Ectodermal cell (in vitro differentiated cells): ENCODE measurements around the gene IL18. TPM values are rescaled to one million over a fixed set of nuclear protein-coding genes. Genes with fewer than 3 reads are reported as not detected.
"Not testable (repeated sequence)": the region's sequence is repeated elsewhere in the genome, so short reads cannot be mapped to it uniquely, and the experiment has no call there.

Experiments
- H3K27ac ChIP-seq: 2 replicates; pipeline ENCODE4 v1.7.0; 2013; ENCODE audit warnings: mild to moderate bottlenecking, low read depth, low read length; ENCODE audit not compliant: insufficient read depth, poor library complexity, severe bottlenecking
- H3K27me3 ChIP-seq: 2 replicates; pipeline ENCODE4 v1.7.0; 2013; ENCODE audit warnings: mild to moderate bottlenecking, low read length; ENCODE audit not compliant: insufficient read depth, control insufficient read depth, poor library complexity, severe bottlenecking
- H3K36me3 ChIP-seq: one replicate; pipeline ENCODE4 v1.7.0; 2013; ENCODE audit warnings: low read length; ENCODE audit not compliant: control insufficient read depth, insufficient read depth
- H3K4me1 ChIP-seq: one replicate; pipeline ENCODE4 v1.7.0; 2013; ENCODE audit warnings: low read length; ENCODE audit not compliant: control insufficient read depth, insufficient read depth
- H3K4me3 ChIP-seq: 2 replicates; pipeline ENCODE4 v1.7.0; 2013; ENCODE audit warnings: low read depth, low read length, control low read depth; ENCODE audit not compliant: insufficient read depth
- H3K9me3 ChIP-seq: 2 replicates; pipeline ENCODE4 v1.7.0; 2013; ENCODE audit warnings: mild to moderate bottlenecking, low read length, moderate library complexity; ENCODE audit not compliant: control insufficient read depth
- WGBS, 2 experiments: methylation state at CpG; one replicate each; pipeline ENCODE4 v1.1.7; 2013; ENCODE audit warnings: missing lambda C conversion rate in 2 of 2; 5-methylcytosine and 5-hydroxymethylcytosine counted together
- polyA plus RNA-seq, 4 experiments: library from polyadenylated mRNA; stranded (reverse); fragments of 50-300 nt; gene quantifications; one replicate each; pipeline ENCODE4 v1.2.3, GENCODE V29; 2013

Gene IL18
- polyA plus RNA-seq (2013, experiment 1 of 4), result 1.7 TPM
- 1.5 TPM for polyA plus RNA-seq (2013, experiment 2 of 4)
- polyA plus RNA-seq (2013, experiment 3 of 4), result 2.0 TPM
- polyA plus RNA-seq (2013, experiment 4 of 4), result 1.7 TPM

- Histone ChIP-seq H3K4me3 (no peak within 1 kb of the TSS), H3K27me3 (no peaks in the 10 kb centered on the region), H3K4me1 (no peaks in the 10 kb centered on the region), H3K27ac (no peak within 1 kb of the TSS), H3K9me3 (no peaks in the 10 kb centered on the region), H3K36me3 (no peaks in the 10 kb centered on the region)
- 68 to 73% methylated on average over 12 of the region's 12 CpGs for WGBS, 2 experiments
These were observed at the start of gene IL18 for GRCh38 chr11:112163875-112164685. TSS of gene IL18 (minus strand) at chr11:112164094. CDS start at chr11:112155053, 9,041 bp downstream.

- Histone ChIP-seq H3K4me1 (no peaks in the 10 kb centered on the region), H3K4me3 (no peak overlapping the region), H3K27me3 (no peaks in the 10 kb centered on the region), H3K27ac (no peak overlapping the region), H3K36me3 (no peaks in the 10 kb centered on the region), H3K9me3 (no peaks in the 10 kb centered on the region)
These were observed 48.8 kb upstream of the IL18 start for GRCh38 chr11:112212710-112213109.

- Histone ChIP-seq H3K27me3 (no peaks in the 10 kb centered on the region), H3K4me1 (no peaks in the 10 kb centered on the region), H3K27ac (no peak overlapping the region), H3K4me3 (no peak overlapping the region), H3K9me3 (no peaks in the 10 kb centered on the region), H3K36me3 (no peaks in the 10 kb centered on the region)
- 87 to 91% methylated on average over 2 to 3 of the region's 3 CpGs for whole genome bisulfite sequencing, 2 experiments
These were observed 48.4 kb upstream of the IL18 start for GRCh38 chr11:112212290-112212689.

DNA sequence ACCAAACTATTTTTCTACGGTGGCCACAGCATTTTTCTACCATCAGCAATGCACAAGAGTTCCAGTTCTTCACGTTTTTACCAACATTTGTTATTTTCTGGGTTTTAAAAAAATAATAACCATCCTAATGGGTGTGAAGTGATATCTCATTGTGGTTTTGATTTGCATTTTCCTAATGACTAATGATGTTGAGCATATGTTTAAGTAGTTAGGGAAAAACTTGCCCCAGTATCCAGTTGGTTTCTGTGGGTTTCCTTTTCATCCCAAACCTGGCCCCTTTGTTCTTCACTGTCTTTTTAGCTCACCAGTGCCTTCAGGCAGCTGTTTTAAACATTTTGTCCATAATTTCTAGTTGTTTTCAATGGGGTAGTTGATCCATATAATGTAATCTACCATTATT is 47.6 kb upstream of the IL18 start:
- Histone ChIP-seq H3K9me3 (no peaks in the 10 kb centered on the region), H3K4me3 (no peak overlapping the region), H3K36me3 (no peaks in the 10 kb centered on the region), H3K4me1 (no peaks in the 10 kb centered on the region), H3K27ac (no peak overlapping the region), H3K27me3 (no peaks in the 10 kb centered on the region)
- 67 to 80% methylated on average over 1 to 2 of the region's 2 CpGs for WGBS, 2 experiments

GRCh38 chr11:112210890-112211289 is 47.0 kb upstream of the IL18 start:
- no peaks in the 10 kb centered on the region for H3K9me3 ChIP-seq
- no CpG with 5 or more reads among the region's 1 CpG for WGBS, 2 experiments
- H3K4me3 ChIP-seq, result no peak overlapping the region
- H3K4me1 ChIP-seq, result no peaks in the 10 kb centered on the region
- H3K27me3 ChIP-seq, result no peaks in the 10 kb centered on the region
- no peaks in the 10 kb centered on the region for H3K36me3 ChIP-seq
- H3K27ac ChIP-seq, result no peak overlapping the region

- no peak overlapping the region for H3K27ac ChIP-seq
- WGBS, 2 experiments, result 92 to 93% methylated on average over 23 of the region's 23 CpGs
- no peaks in the 10 kb centered on the region for H3K9me3 ChIP-seq
- no peaks in the 10 kb centered on the region for H3K27me3 ChIP-seq
- H3K4me1 ChIP-seq, result no peaks in the 10 kb centered on the region
- no peak overlapping the region for H3K4me3 ChIP-seq
- no peaks in the 10 kb centered on the region for H3K36me3 ChIP-seq
These were observed 42.2 kb upstream of the IL18 start for GRCh38 chr11:112206071-112206470.

DNA sequence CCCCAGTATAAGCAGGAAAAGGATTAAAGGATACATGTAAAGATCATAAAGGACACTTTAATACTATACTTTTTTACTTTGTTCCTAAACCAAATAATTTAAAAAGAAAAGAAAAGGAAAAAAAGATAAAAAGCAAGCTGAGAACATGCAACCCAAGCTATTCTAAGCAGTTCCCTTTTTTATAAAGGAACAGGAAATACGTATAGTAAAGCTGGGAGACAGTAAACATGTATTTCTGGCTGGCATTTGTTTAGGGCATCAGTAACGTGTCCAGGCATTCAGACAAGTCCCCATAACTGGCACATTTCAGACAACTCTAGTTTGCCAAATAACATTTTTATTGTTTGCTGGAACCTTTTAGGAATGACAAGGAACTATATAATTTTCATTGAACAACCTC is 36.4 kb upstream of the IL18 start:
- Histone ChIP-seq H3K4me1 (no peaks in the 10 kb centered on the region), H3K27me3 (no peaks in the 10 kb centered on the region), H3K27ac (no peak overlapping the region), H3K4me3 (no peak overlapping the region), H3K36me3 (no peaks in the 10 kb centered on the region), H3K9me3 (no peaks in the 10 kb centered on the region)
- 44 to 50% methylated on average over 2 of the region's 2 CpGs for WGBS, 2 experiments

- not testable (repeated sequence) for H3K4me3 ChIP-seq, H3K9me3 ChIP-seq, H3K27ac ChIP-seq, H3K27me3 ChIP-seq, H3K36me3 ChIP-seq, H3K4me1 ChIP-seq
- 74 to 81% methylated on average over 3 to 4 of the region's 4 CpGs for WGBS, 2 experiments
These were observed 35.2 kb upstream of the IL18 start for GRCh38 chr11:112199101-112199500.

DNA sequence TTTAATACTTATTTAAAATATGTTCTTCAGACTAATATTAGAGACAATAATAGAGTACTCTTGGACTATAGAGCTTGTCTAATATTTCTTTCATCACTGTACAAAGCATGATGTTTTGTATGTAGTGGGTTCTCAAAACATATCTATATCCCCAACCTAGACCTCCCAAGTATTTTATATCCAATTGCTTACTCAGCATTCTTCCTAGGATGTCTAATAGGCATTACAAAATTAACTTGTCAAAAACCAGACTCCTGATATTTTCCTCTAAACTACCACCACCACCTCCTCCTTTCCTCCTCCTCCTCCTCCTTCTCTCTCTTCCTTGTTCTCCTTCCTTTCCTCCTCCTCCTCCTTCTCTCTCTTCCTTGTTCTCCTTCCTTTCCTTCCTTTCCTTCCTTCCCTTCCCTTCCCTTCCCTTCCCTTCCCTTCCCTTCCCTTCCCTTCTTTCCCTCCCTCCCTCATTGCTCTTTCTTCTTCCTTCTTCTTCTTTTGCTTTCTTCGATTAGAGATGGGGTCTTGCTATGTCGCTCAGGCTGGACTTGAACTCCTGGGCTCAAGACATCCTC is 32.7 kb upstream of the IL18 start:
- Histone ChIP-seq H3K27me3 (no peaks in the 10 kb centered on the region), H3K9me3 (no peaks in the 10 kb centered on the region), H3K36me3 (no peaks in the 10 kb centered on the region), H3K27ac (no peak overlapping the region), H3K4me1 (no peaks in the 10 kb centered on the region), H3K4me3 (no peak overlapping the region)
- WGBS, 2 experiments, result 92% methylated on average over 2 of the region's 2 CpGs

- Histone ChIP-seq H3K4me3 (no peak overlapping the region), H3K36me3 (no peaks in the 10 kb centered on the region), H3K27ac (no peak overlapping the region), H3K27me3 (no peaks in the 10 kb centered on the region), H3K4me1 (no peaks in the 10 kb centered on the region), H3K9me3 (no peaks in the 10 kb centered on the region)
- 85 to 93% methylated on average over 2 of the region's 2 CpGs for WGBS, 2 experiments
These were observed 32.1 kb upstream of the IL18 start for GRCh38 chr11:112195951-112196351.
